SK-N-SH (cell line): ENCODE results near the gene KCNF1. TPM values are rescaled to one million over a fixed set of nuclear protein-coding genes. Genes with fewer than 3 reads are reported as not detected.

Experiments
- CTCF ChIA-PET: fragments of 300-600, 350-600 bp; formaldehyde crosslinking; extraction: SDS; loops from one replicate; lab custom pipeline; 2021; lab: Yijun Ruan, JAX
- POLR2A ChIA-PET: fragments of 350-600 bp; sonication (Branson Sonifier 250); formaldehyde crosslinking; extraction: SDS; loops from one replicate; lab custom pipeline; 2020; ENCODE audit warnings: antibody characterized with exemption, inconsistent platforms; lab: Yijun Ruan, JAX
- DNase-seq: peaks from one replicate; pipeline ENCODE4 v3.0.0; 2012
- H2AFZ ChIP-seq: fragments of 200-600 bp; sonication (generic); 2 replicates; pipeline ENCODE4 v1.8.1; 2016; ENCODE audit warnings: antibody characterized with exemption, mild to moderate bottlenecking, low read depth
- H3F3A ChIP-seq: fragments of 200-600 bp; sonication (generic); replicated peaks from 2 replicates; pipeline ENCODE3; 2016; ENCODE audit warnings: antibody characterized with exemption, mild to moderate bottlenecking; ENCODE audit not compliant: insufficient read depth
- H3K27ac ChIP-seq, 2 experiments: fragments of 200-500 bp in 1 of 2; fragments of 200-600 bp in 1 of 2; sonication (Bioruptor generic) in 1 of 2; sonication (generic), shearing (Covaris generic) in 1 of 2; 2 replicates each; pipeline versions ENCODE4 v1.5.1 to v1.6.1; 2014 to 2016; ENCODE audit warnings: low read depth in 2 of 2, inconsistent platforms in 1 of 2, low read length in 1 of 2, mild to moderate bottlenecking in 1 of 2, mixed read lengths in 1 of 2
- H3K27me3 ChIP-seq: fragments of 200-600 bp; sonication (generic), shearing (Covaris generic); 2 replicates; pipeline ENCODE4 v1.6.1; 2016; ENCODE audit warnings: mixed run types; ENCODE audit not compliant: insufficient read depth
- H3K36me3 ChIP-seq, 2 experiments: fragments of 200-500 bp in 1 of 2; fragments of 200-600 bp in 1 of 2; sonication (Bioruptor generic) in 1 of 2; sonication (generic) in 1 of 2; replicated peaks in 1 of 2; 2 replicates each; pipeline versions ENCODE3 to v1.5.1; 2014 to 2016; ENCODE audit warnings: low read length in 1 of 2, mild to moderate bottlenecking in 1 of 2; ENCODE audit not compliant: insufficient read depth in 2 of 2, control insufficient read depth in 1 of 2
- H3K4me1 ChIP-seq, 2 experiments: fragments of 200-500 bp in 1 of 2; fragments of 200-600 bp in 1 of 2; sonication (Bioruptor generic) in 1 of 2; sonication (generic), shearing (Covaris generic) in 1 of 2; 2 replicates each; pipeline versions ENCODE4 v1.5.1 to v1.6.1; 2014 to 2016; ENCODE audit warnings: low read depth in 1 of 2, low read length in 1 of 2, mixed run types in 1 of 2; ENCODE audit not compliant: insufficient read depth in 2 of 2, control insufficient read depth in 1 of 2
- H3K4me2 ChIP-seq: fragments of 200-600 bp; sonication (generic), shearing (Covaris generic); 2 replicates; pipeline ENCODE4 v1.6.1; 2017; ENCODE audit warnings: mixed run types
- H3K4me3 ChIP-seq, 2 experiments: fragments of 200-500 bp in 1 of 2; fragments of 200-600 bp in 1 of 2; sonication (Bioruptor generic) in 1 of 2; sonication (generic), shearing (Covaris generic) in 1 of 2; 2 replicates each; pipeline versions ENCODE4 v1.5.1 to v1.8.1; 2014 to 2016; ENCODE audit warnings: low read depth in 2 of 2, inconsistent platforms in 1 of 2, low read length in 1 of 2, mild to moderate bottlenecking in 1 of 2, mixed read lengths in 1 of 2, moderate library complexity in 1 of 2
- H3K79me2 ChIP-seq: fragments of 200-600 bp; sonication (generic); 2 replicates; pipeline ENCODE4 v1.8.1; 2017; ENCODE audit warnings: mild to moderate bottlenecking; ENCODE audit not compliant: insufficient read depth
- H3K9ac ChIP-seq: fragments of 200-600 bp; sonication (generic); 2 replicates; pipeline ENCODE4 v1.6.1; 2017; ENCODE audit warnings: mixed run types
- H3K9me2 ChIP-seq: fragments of 200-600 bp; sonication (generic); 2 replicates; pipeline ENCODE4 v1.6.1; 2017; ENCODE audit warnings: mixed run types
- H3K9me3 ChIP-seq: fragments of 200-600 bp; sonication (generic); 2 replicates; pipeline ENCODE4 v1.6.1; 2017; ENCODE audit warnings: mixed run types, mild to moderate bottlenecking, moderate library complexity
- H4K20me1 ChIP-seq: fragments of 200-600 bp; sonication (generic); 2 replicates; pipeline ENCODE4 v1.6.1; 2017; ENCODE audit warnings: mild to moderate bottlenecking, mixed run types; ENCODE audit not compliant: insufficient read depth
- CTCF ChIP-seq: fragments of 200-600 bp; sonication (generic); IDR thresholded peaks from 2 replicates; pipeline ENCODE4 v1.6.1; 2017; ENCODE audit warnings: antibody characterized with exemption, mild to moderate bottlenecking, moderate library complexity
- FOSL2 ChIP-seq: IDR thresholded peaks from 2 replicates; pipeline ENCODE4 v1.4.0; 2012; ENCODE audit warnings: low read depth, mild to moderate bottlenecking, moderate library complexity, borderline replicate concordance
- FOXJ3 ChIP-seq: sonication (generic); formaldehyde crosslinking; IDR thresholded peaks from 2 replicates; pipeline ENCODE4 v1.5.1; 2020; ENCODE audit warnings: mild to moderate bottlenecking, missing genetic modification reagents
- GATA2 ChIP-seq: sonication (generic); formaldehyde crosslinking; IDR thresholded peaks from 2 replicates; pipeline ENCODE4 v1.5.0; 2020; ENCODE audit warnings: mild to moderate bottlenecking, missing genetic modification reagents
- RAD21 ChIP-seq: IDR thresholded peaks from 2 replicates; pipeline ENCODE4 v1.6.1; 2012; ENCODE audit warnings: mild to moderate bottlenecking, low read length
- RXRA ChIP-seq: IDR thresholded peaks from 2 replicates; pipeline ENCODE4 v1.4.0; 2012; ENCODE audit warnings: low read depth, mild to moderate bottlenecking, borderline replicate concordance
- SMC3 ChIP-seq: IDR thresholded peaks from 2 replicates; pipeline ENCODE4 v1.6.1; 2012; ENCODE audit warnings: low read depth, low read length, improper control_type of control experiment
- USF1 ChIP-seq: IDR thresholded peaks from 2 replicates; pipeline ENCODE4 v1.4.0; 2012; ENCODE audit warnings: low read depth, borderline replicate concordance
- ZBTB33 ChIP-seq: IDR thresholded peaks from 2 replicates; pipeline ENCODE4 v1.4.0; 2012; ENCODE audit warnings: low read depth, borderline replicate concordance
- WGBS: methylation state at CpG from one replicate; pipeline ENCODE4 v1.1.6; 2017; ENCODE audit warnings: low lambda C conversion rate; 5-methylcytosine and 5-hydroxymethylcytosine counted together
- polyA plus RNA-seq, 3 experiments: library from polyadenylated mRNA; depleted of rRNA; stranded (reverse); fragments of >200 nt; gene quantifications; 2 replicates each; pipeline ENCODE4 v1.2.3, GENCODE V29; 2012

KCNF1 gene
- polyA plus RNA-seq, 1 of the 3 experiments (the other 2 are of a cell fraction) = 0.23 TPM

- Histone ChIP-seq H3F3A (no peaks in the 10 kb centered on the region), H2AFZ (no peak overlapping the region), H3K36me3 (no peaks in the 10 kb centered on the region), H3K79me2 (no peaks in the 10 kb centered on the region), H3K9me2 (no peaks in the 10 kb centered on the region), H3K4me2 (no peak overlapping the region), H3K4me1 (no peaks in the 10 kb centered on the region; a peak in 1 of 4 replicates), H3K4me3 (no peak overlapping the region), H4K20me1 (no peaks in the 10 kb centered on the region), H3K9ac (no peak overlapping the region), H3K27ac (no peak overlapping the region), H3K27me3 (no peaks in the 10 kb centered on the region), H3K9me3 (no peaks in the 10 kb centered on the region)
- CTCF ChIA-PET = interaction anchor here (0.7 to 6.0 kb wide), 24 partner anchors 9 to 232 kb away, joined by 3 to 45 read pairs (median 6); partner anchors contain the start of genes KCNF1 and PDIA6
- peak; percentile 79 for DNase-seq
- POLR2A ChIA-PET = no interaction called here
- TF ChIP-seq USF1 (no peak), RAD21 (peak; percentile 58), CTCF (peak; percentile 63), GATA2 (CRISPR knock-in tag) (0 out of 2 replicates have a peak, but pooled peaks have one; percentile 10), FOXJ3 (CRISPR knock-in tag) (no peak), SMC3 (peak; percentile 72), ZBTB33 (no peak), FOSL2 (no peak), RXRA (no peak)
- WGBS = 79% methylated on average over 10 of the region's 10 CpGs
These were observed 11.3 kb upstream of the KCNF1 start for GRCh38 chr2:10900216-10901109.
